GM06990 (cell line): Measurements from ENCODE around the gene SNX10.

Source experiments
- DNase-seq: peaks from one replicate; pipeline ENCODE4 v3.0.0-alpha.2; 2011; ENCODE audit not compliant: insufficient read length; ENCODE audit errors: extremely low read depth
- H3K27me3 ChIP-seq: replicated peaks from 2 replicates; pipeline ENCODE4 v1.6.0; 2011; ENCODE audit warnings: low read length; ENCODE audit not compliant: control insufficient read depth, insufficient read depth
- H3K36me3 ChIP-seq: 2 replicates; pipeline ENCODE4 v1.5.1; 2011; ENCODE audit warnings: low read length; ENCODE audit not compliant: control insufficient read depth, insufficient read depth
- H3K4me3 ChIP-seq: replicated peaks from 2 replicates; pipeline ENCODE4 v1.5.1; 2011; ENCODE audit warnings: low read depth, mild to moderate bottlenecking, control low read depth, low read length
- TF ChIP-seq, protein P1 (sequence below): IDR thresholded peaks from 2 replicates; pipeline ENCODE4 v1.5.1; 2011; ENCODE audit warnings: low read length, control low read depth, mild to moderate bottlenecking, inconsistent platforms; ENCODE audit not compliant: insufficient read depth, poor library complexity, severe bottlenecking

SNX10 gene

DNA sequence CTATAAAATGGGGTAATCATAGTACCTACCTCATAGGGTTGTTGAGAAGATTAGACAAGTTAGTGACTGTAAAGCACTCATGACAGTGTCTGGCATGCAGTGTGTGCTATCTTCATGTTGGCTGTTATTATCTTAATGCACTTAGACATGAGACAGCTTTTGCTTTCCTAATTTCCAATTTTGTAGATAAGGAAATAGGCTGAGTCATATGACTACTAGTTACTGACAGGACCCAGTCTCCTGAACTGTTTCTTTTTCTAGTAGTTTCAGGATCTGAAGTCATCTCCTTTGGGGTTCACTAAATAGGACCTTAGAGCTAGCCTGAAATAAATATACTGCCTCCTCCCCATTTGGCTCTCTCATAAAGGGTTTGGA is 74.2 kb downstream of the SNX10 start:
- TF ChIP-seq, protein P1, sequence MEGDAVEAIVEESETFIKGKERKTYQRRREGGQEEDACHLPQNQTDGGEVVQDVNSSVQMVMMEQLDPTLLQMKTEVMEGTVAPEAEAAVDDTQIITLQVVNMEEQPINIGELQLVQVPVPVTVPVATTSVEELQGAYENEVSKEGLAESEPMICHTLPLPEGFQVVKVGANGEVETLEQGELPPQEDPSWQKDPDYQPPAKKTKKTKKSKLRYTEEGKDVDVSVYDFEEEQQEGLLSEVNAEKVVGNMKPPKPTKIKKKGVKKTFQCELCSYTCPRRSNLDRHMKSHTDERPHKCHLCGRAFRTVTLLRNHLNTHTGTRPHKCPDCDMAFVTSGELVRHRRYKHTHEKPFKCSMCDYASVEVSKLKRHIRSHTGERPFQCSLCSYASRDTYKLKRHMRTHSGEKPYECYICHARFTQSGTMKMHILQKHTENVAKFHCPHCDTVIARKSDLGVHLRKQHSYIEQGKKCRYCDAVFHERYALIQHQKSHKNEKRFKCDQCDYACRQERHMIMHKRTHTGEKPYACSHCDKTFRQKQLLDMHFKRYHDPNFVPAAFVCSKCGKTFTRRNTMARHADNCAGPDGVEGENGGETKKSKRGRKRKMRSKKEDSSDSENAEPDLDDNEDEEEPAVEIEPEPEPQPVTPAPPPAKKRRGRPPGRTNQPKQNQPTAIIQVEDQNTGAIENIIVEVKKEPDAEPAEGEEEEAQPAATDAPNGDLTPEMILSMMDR = no peak
- peaks cover 2% of the 10 kb centered on the region for H3K36me3 ChIP-seq

GRCh38 chr7:26367219-26367711 is 75.6 kb downstream of the SNX10 start:
- no peaks in the 10 kb centered on the region for H3K27me3 ChIP-seq
- H3K4me3 ChIP-seq = no peak overlapping the region
- peaks cover 2% of the 10 kb centered on the region for H3K36me3 ChIP-seq
- TF ChIP-seq, protein P1 = no peak
- DNase-seq = no peak

More for the DNA sequence above, 74.2 kb downstream of the SNX10 start:
- DNase-seq = no peak
- Histone ChIP-seq H3K27me3 (no peaks in the 10 kb centered on the region), H3K4me3 (no peak overlapping the region)

GRCh38 chr7:26368542-26368941 is 76.9 kb downstream of the SNX10 start:
- no peak overlapping the region for H3K4me3 ChIP-seq
- no peaks in the 10 kb centered on the region for H3K27me3 ChIP-seq
- DNase-seq = no peak
- H3K36me3 ChIP-seq = peaks cover 2% of the 10 kb centered on the region
- TF ChIP-seq, protein P1 = no peak

- no peak for DNase-seq
- TF ChIP-seq, protein P1 = peak; percentile 60
Measured at GRCh38 chr7:26369593-26369992, 77.9 kb downstream of the SNX10 start.

DNA sequence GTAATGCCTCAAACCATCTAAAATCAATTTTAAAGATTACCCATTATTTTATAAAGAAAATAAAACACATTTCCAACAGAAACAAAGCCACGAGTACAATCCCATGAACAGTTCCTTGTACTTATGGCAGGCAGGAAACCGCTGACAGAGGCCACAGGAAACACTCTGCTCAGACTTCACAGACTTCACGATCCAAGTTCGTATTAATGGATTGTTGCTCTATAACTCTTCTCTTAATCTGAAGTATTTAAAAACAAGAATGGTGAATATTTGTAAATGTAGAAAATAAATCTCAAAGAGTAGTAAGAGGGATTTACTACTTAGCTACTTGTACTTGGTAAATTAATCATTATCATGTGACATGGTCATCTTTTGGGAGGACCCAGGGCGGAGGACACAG is 78.3 kb downstream of the SNX10 start:
- no peak overlapping the region for H3K4me3 ChIP-seq
- TF ChIP-seq, protein P1 = no peak
- peaks cover 2% of the 10 kb centered on the region for H3K36me3 ChIP-seq
- no peaks in the 10 kb centered on the region for H3K27me3 ChIP-seq
- DNase-seq = no peak

More at GRCh38 chr7:26369593-26369992, 77.9 kb downstream of the SNX10 start:
- Histone ChIP-seq H3K4me3 (no peak overlapping the region), H3K27me3 (no peaks in the 10 kb centered on the region), H3K36me3 (peaks cover 2% of the 10 kb centered on the region)

DNA sequence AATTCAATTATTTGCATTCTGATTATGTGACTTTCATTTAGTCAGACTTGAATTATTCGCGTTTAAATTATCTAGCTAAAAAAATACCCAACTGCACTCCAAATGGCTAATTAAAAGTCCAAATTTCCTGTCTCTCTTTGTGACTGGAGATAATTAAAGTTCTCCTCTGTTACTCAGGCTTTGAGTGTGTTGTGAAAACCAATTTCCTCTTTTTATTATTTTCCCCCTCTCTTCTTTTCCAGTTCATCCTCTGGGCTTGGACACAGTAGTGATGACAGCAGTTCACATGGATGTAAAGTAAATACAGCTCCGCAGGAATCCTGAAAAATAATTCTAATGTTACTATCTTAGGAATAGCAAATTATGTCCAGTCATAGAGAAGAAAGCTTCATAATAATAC is 80.6 kb downstream of the SNX10 start:
- H3K36me3 ChIP-seq = no peaks in the 10 kb centered on the region
- H3K27me3 ChIP-seq = no peaks in the 10 kb centered on the region
- DNase-seq = no peak
- TF ChIP-seq, protein P1 = no peak
- no peak overlapping the region for H3K4me3 ChIP-seq
